Heart left ventricle (tissue), 16 donors: ENCODE results near the gene ZNF750. TPM values are rescaled to one million over a fixed set of nuclear protein-coding genes. Genes with fewer than 3 reads are reported as not detected.

Experiments
- ATAC-seq, 4 donors: fragments of 200-7000 bp; cut with Tn5 transposase; one replicate each; pipeline ENCODE4 v1.9.1; 2020 to 2022; ENCODE audit warnings: moderate library complexity in 4 of 4, mild to moderate bottlenecking in 3 of 4, moderate number of reproducible peaks in 1 of 4
- DNase-seq, 5 donors: peaks; one replicate each; pipeline ENCODE4 v3.0.0-alpha.2; 2020
- H3K27ac ChIP-seq, 12 donors: fragments of 200-600 bp; sonication (generic) in 4 of 12; one replicate each; pipeline versions ENCODE4 v1.5.0 to v1.8.0; 2016 to 2022; ENCODE audit warnings: mild to moderate bottlenecking in 2 of 12
- H3K27me3 ChIP-seq, 9 donors: fragments of 200-600 bp; sonication (generic) in 2 of 9; one replicate each; pipeline versions ENCODE4 v1.5.1 to v1.8.0; 2016 to 2022; ENCODE audit warnings: mild to moderate bottlenecking in 3 of 9
- H3K36me3 ChIP-seq, 9 donors: fragments of 200-600 bp; sonication (generic) in 2 of 9; one replicate each; pipeline versions ENCODE4 v1.5.0 to v1.8.0; 2018 to 2022; ENCODE audit warnings: mild to moderate bottlenecking in 2 of 9
- H3K4me1 ChIP-seq, 12 donors: fragments of 200-600 bp; sonication (generic) in 4 of 12; one replicate each; pipeline versions ENCODE4 v1.5.0 to v1.8.0; 2016 to 2022; ENCODE audit warnings: mild to moderate bottlenecking in 3 of 12
- H3K4me3 ChIP-seq, 12 donors: fragments of 200-600 bp; sonication (generic) in 4 of 12; one replicate each; pipeline versions ENCODE4 v1.5.0 to v1.8.0; 2017 to 2022; ENCODE audit warnings: mild to moderate bottlenecking in 9 of 12, moderate library complexity in 4 of 12
- H3K9me3 ChIP-seq, 12 donors: fragments of 200-600 bp; sonication (generic) in 4 of 12; one replicate each; pipeline versions ENCODE4 v1.5.0 to v1.8.0; 2016 to 2022; ENCODE audit warnings: mild to moderate bottlenecking in 1 of 12
- CTCF ChIP-seq, 12 donors: fragments of 200-600 bp; sonication (generic) in 4 of 12; IDR thresholded peaks; one replicate each; pipeline versions ENCODE4 v1.5.0 to v1.8.0; 2018 to 2022; ENCODE audit warnings: antibody characterized with exemption in 12 of 12, mild to moderate bottlenecking in 5 of 12
- POLR2A ChIP-seq, 2 donors: fragments of 450-650 bp; IDR thresholded peaks; one replicate each; pipeline ENCODE4 v1.6.1; 2017; ENCODE audit warnings: antibody characterized with exemption in 2 of 2, mild to moderate bottlenecking in 2 of 2, moderate library complexity in 2 of 2
- WGBS, 4 donors: extraction: QIAGEN DNeasy Blood & Tissue Kit in 2 of 4; methylation state at CpG; one replicate each; pipeline versions ENCODE4 v1.1.5 to v1.1.7; 2013 to 2018; 5-methylcytosine and 5-hydroxymethylcytosine counted together
- intact Hi-C, 10 donors: fragments of 100-400 bp; cut with DNase I; formaldehyde crosslinking; loops; one replicate each; pipeline versions ENCODE4 v1.11.1 to v1.14.2; 2022
- polyA plus RNA-seq, 2 donors: library from polyadenylated mRNA; stranded (reverse); fragments of 200-250 nt; gene quantifications; one replicate each; pipeline ENCODE4 v1.2.3, GENCODE V29; 2013
- total RNA-seq, 9 donors: library from RNA; depleted of rRNA in 2 of 9; stranded (reverse); fragments of >200 nt in 2 of 9; fragmentation: NEBNext Ultra II Directional in 3 of 9; extraction: Animal tissue kit (Norgen Biotek cat#: 25700) in 3 of 9; gene quantifications; one replicate each; pipeline versions ENCODE4 v1.1.0 to v1.2.4, GENCODE V29; 2016 to 2023
- donor health status: ischemic (EF 13 %, LVEDD 7.1; RV severe dilation, severe dysfunction).
- donor health status: healthy with polysubstance abuse.
- donor health status: DM: no; HTN: yes; CAD: no.
- donor health status: DM: no; HTN: no; CAD: no.
- donor health status: ischemic (EF 25% LVEDD 6.9; RV normal size, moderate dysfunction).
- donor health status: ischemic (EF 25% LVEDD 5.7; RV mildly dilated, moderate dysfunction).
- donor health status: healthy.
- donor health status: DM: yes; HTN: yes; CAD: no.
- donor health status: ischemic (EF 35%, LVEDD 5.7; RV mildly dilated, moderate dysfunction).
- donor health status: nonischemic (EF 11% LVEDD 7.7; RV severe dilation, severe dysfunction).
- donor health status: DM: yes; HTN: yes; CAD: no.
- donor health status: PGD.
- donor health status: ischemic (EF 29% LVEDD 5.4; RV normal size, mild dysfunction).
- donor health status: nonischemic (EF 23%, LVEDD 6.1; RV moderate dilation, normal function).

ZNF750 gene
- total and polyA plus RNA-seq, 11 donors: 0.08 to 0.38 (median 0.24) TPM; not detected in 7

- ATAC-seq: peak in 3 of 4 donors; percentile 32 to 48 (median 41)
- TF ChIP-seq POLR2A (IDR thresholded peaks at IDR 0.05) (no peak), CTCF (IDR thresholded peaks at IDR 0.05) (no peak)
- H3K4me1 ChIP-seq: peaks cover 6 to 90% (median 37%) of the 10 kb centered on the region in 12 donors
These were observed 42.3 kb upstream of the ZNF750 start for GRCh38 chr17:82881900-82882714.

GRCh38 chr17:82881324-82881823 is 41.6 kb upstream of the ZNF750 start:
- Histone ChIP-seq H3K9me3 (no peaks in the 10 kb centered on the region), H3K4me1 (peaks cover 8 to 96% (median 44%) of the 10 kb centered on the region in 12 donors), H3K27me3 (no peaks in the 10 kb centered on the region), H3K4me3 (no peak overlapping the region), H3K36me3 (peaks cover 0 to 4% (median 0%) of the 10 kb centered on the region in 9 donors), H3K27ac (peak overlapping the region in 4 of 12 donors; percentile 11 to 80 (median 21))
- 74 to 88% (median 85%) methylated on average over 19 to 21 of the region's 21 CpGs for WGBS, 4 donors
- peak in 3 of 5 donors; percentile 27 to 46 (median 28) for DNase-seq
- TF ChIP-seq POLR2A (IDR thresholded peaks at IDR 0.05) (no peak), CTCF (IDR thresholded peaks at IDR 0.05) (no peak)
- no peak for ATAC-seq
- intact Hi-C loops: no loop called here

More at GRCh38 chr17:82881900-82882714, 42.3 kb upstream of the ZNF750 start:
- Histone ChIP-seq H3K27ac (peak overlapping the region in 3 of 12 donors; percentile 14 to 80 (median 28)), H3K27me3 (no peaks in the 10 kb centered on the region), H3K36me3 (peaks cover 0 to 4% (median 0%) of the 10 kb centered on the region in 9 donors), H3K9me3 (no peaks in the 10 kb centered on the region), H3K4me3 (peak overlapping the region in 1 of 12 donors; percentile 15)
- WGBS, 4 donors: 66 to 83% (median 77%) methylated on average over 15 to 17 of the region's 17 CpGs
- intact Hi-C loops: no loop called here
- peak; percentile 51 to 83 (median 58) for DNase-seq

GRCh38 chr17:82880620-82881323 is 41.0 kb upstream of the ZNF750 start:
- Histone ChIP-seq H3K4me3 (no peak overlapping the region), H3K36me3 (peaks cover 0 to 4% (median 0%) of the 10 kb centered on the region in 9 donors), H3K27me3 (no peaks in the 10 kb centered on the region), H3K9me3 (no peaks in the 10 kb centered on the region), H3K27ac (peak overlapping the region in 2 of 12 donors; percentile 28 to 80), H3K4me1 (peaks cover 3 to 96% (median 42%) of the 10 kb centered on the region in 12 donors)
- intact Hi-C loops: no loop called here
- DNase-seq (peak in 2 of 5 donors; percentile 19 to 23), ATAC-seq (no peak)
- WGBS, 4 donors: 80 to 96% (median 90%) methylated on average over 12 to 25 of the region's 25 CpGs
- no peak for TF ChIP-seq POLR2A (IDR thresholded peaks at IDR 0.05)
- no peak for TF ChIP-seq CTCF (IDR thresholded peaks at IDR 0.05)
